ENCODE results near the gene ABCB9.
"Not testable (repeated sequence)": the region's sequence is repeated elsewhere in the genome, so short reads cannot be mapped to it uniquely, and the experiment has no call there.

Gene ABCB9

DNA sequence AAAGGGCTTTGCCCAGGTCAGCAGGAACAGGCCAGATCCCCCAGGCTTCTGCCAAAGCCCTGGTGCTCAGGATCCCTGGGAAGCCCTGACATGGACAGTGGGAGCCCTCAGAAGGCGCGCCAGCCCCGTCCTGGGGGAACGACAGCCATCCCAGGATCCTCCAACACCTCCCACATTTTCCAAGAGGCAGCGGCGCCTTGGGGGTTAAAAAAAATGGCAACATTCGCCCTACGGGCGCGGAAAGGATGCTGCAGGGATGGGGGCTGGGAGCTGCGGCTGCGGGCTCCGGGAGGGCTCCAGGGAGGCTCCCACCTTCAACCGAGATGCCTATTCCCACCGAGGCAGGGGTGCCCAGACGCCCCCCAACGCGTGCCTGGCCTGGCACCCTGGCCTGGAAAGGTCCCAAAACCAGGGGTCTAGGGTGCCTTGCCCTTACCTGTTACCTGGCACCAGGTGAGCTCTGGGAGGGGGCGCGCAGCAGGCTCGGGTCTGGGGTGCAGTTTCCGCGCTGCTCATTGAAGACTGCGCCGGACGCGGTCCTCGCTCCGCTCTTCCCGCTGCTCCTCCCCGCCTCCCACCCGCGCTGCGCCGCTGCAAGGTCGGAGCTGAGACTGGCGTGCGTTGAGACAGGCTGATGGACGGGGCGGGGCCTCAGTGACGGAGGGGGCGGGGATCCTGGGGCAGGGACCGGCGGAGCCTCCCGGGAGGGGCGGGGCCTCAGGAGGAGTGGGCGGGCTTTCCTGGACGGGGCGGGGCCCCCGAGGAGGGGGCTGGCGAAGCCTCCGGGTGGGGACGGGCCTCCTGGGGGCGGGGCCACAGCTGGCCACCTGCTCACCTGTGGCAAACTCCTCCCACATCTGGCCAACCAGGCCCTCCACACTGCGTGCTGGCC, at the start of gene ABCB9:
TSS of gene ABCB9 (minus strand) at position 613 of the 892 bp plus-strand sequence. CDS start 6,228 bp downstream, outside the sequence.
- peak; percentile 90 for DNase-seq

DNA sequence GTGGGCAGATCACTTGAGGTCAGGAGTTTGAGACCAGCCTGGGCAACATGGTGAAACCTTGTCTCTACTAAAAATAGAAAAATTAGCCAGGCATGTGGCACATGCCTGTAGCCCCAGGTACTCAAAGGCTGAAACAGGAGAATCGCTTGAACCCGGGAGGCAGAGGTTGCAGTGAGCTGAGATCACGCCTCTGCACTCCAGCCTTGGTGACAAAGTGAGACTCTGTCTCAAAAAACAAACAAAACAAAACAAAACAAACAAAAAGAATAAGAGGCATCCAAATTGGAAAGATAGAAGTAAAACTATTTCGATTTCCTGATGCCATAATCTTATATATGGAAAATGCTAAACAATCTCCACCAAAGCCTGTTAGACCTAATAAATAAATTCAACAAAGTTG, 48.2 kb upstream of the ABCB9 start:
- DNase-seq, result not testable (repeated sequence)

- DNase-seq, result no peak
Observed at GRCh38 chr12:123013185-123014095, 47.2 kb upstream of the ABCB9 start.

- DNase-seq, result no peak
Observed at GRCh38 chr12:123011701-123012100, 45.4 kb upstream of the ABCB9 start.

DNA sequence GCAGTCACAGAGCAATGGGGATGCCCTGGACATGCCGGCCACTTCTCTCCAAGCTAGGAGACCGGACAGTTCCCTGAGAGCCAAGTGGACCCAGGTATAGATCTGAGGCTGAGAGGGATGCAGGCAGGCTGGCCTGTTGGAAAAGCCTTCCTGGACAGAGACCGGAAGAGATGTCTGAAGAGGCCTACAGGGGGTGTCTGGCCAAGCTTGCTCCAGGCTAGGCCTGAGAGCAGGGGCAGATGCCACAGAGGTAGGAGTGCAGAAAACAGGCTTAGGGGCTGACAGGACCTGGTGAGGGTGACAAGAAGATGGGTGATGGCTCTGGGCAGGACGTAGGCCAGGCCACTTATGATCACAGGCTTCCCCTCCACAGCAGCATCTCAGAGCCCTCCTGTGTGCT, 44.4 kb upstream of the ABCB9 start:
- DNase-seq, result no peak

- no peak for DNase-seq
Observed at GRCh38 chr12:123010110-123010509, 43.8 kb upstream of the ABCB9 start.

DNA sequence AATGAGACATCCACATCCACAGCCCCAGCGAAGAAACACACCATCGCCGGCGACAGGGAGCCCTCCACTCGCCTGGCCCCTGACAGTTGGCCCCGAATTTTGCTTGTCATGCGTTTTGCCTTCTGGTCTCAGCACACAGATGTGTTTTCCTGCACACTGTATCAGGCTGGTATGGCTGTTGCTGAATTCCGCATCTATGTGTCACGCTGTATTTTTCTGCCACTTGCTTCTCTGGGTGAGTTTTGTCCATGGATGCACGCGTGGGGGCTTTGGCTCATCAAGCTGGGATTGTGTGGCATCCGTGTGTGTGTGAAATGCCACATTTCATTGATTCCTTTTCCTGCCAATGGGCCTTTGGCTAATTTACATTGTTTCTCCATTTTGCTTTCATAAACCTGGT, 40.7 kb upstream of the ABCB9 start:
- DNase-seq, result peak; percentile 26

DNA sequence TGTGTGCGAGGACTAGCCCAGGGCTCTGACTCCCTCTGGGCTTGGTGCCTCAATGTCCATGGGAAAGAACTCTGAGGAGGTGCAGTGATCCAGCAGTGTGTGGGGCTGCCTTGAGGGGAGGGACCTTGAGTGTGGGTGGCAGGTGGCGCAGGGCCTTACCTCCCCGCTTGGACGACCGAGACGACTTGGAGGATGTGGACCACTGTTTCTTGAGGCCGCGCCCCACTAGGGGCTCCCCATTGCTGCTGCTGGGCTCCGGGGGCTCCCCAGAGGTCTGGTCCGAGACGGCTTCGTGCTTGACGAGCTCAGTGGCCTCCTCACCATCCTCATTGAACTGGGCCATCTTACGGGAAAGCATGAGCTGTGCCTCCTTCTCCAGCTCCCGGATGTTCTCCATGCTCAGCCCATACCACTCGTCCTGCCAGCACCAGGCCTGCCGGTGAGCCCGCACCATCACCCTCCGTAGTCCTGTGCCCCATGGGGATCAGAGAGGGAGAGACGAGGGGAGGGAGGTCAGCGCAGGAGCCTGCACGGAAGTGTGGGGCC, 38.9 kb upstream of the ABCB9 start:
- peak; percentile 28 for DNase-seq

DNA sequence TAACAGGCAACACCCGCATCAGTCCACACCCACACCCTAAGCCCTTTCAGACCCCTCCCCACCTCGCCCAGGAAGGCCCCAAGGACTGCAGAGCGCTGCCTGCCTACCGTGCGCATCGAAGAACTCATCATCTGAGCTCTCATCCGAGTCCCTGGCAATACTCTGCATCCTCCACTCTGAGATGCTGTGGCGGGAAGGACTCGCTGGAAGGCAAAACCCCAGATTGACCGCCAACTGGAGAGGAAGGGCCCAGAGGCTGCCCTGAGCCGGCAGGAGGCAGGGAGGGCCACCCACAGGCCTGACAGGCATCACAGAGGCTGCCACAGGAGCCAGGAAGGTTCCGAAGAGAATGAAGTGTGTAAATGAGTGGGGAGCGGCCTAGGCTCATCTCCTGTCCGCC, 38.0 kb upstream of the ABCB9 start:
- DNase-seq, result peak; percentile 15

DNA sequence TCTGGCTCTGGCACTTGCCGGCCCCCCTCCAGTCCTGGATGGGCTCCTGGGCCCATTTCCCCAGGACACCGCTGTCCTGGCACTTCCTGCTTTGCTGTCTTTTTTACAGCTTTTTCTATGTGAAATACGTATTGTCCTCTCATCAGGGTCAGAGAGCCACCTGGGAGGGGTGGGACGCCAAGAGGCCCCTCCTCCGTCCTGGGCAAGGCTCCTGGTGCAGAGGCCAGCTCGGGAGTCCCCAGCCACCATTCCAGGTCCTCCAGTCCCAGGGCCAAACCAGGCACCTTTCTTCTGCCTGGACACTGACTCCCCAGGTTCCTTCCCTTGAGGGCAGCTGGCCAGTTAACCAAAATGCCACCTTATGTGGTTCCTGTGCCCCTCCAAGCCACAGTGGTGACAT, 37.0 kb upstream of the ABCB9 start:
- peak; percentile 20 for DNase-seq

GRCh38 chr12:123001464-123001863, 35.2 kb upstream of the ABCB9 start:
- no peak for DNase-seq

DNA sequence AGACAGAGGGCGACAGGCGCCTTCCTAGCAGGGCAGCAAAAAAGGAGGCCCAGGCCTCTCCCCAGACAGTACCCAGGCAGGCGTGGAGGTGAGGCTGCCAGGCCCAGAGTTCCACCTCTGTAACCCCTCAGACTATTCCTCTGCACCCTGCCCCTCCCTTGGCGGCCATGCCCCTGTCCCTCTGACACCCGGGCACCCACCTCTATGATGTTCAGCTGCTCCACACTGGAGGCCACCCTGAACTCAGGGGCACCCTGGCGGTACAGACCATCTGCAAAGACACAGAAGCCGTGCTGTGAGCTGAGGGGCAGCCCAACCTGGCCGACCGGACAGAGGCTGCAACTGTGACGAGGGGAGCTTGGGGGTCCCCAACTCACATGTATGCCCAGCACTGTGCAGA, 34.3 kb upstream of the ABCB9 start:
- DNase-seq, result peak; percentile 27

DNA sequence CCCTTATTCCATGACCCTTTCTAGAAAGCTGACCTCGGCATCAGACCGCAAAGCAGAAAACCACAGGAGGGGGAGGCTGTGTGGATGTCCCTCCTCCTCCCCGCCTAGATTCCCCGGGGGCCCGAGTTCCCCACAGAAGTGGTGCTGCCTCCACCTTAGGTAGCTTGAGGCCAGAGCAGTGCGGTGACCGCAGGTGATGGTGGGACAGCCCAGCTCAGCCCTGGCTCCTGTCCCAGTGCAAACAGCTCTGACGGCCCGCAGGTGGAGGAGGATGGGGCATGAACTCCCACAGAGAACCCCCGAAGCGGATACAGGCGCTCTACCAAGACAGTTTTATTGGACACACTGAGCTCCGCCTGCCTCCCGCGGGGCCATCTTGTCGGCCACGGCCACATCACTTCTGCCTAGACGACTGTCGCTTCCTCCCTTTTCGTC, 33.7 kb upstream of the ABCB9 start:
- peak; percentile 22 for DNase-seq

GRCh38 chr12:122999196-122999946, 33.1 kb upstream of the ABCB9 start:
- peak; percentile 38 for DNase-seq

GRCh38 chr12:122998316-122998715, 32.1 kb upstream of the ABCB9 start:
- DNase-seq, result no peak

GRCh38 chr12:122997343-122998250, 31.3 kb upstream of the ABCB9 start:
- no peak for DNase-seq

DNA sequence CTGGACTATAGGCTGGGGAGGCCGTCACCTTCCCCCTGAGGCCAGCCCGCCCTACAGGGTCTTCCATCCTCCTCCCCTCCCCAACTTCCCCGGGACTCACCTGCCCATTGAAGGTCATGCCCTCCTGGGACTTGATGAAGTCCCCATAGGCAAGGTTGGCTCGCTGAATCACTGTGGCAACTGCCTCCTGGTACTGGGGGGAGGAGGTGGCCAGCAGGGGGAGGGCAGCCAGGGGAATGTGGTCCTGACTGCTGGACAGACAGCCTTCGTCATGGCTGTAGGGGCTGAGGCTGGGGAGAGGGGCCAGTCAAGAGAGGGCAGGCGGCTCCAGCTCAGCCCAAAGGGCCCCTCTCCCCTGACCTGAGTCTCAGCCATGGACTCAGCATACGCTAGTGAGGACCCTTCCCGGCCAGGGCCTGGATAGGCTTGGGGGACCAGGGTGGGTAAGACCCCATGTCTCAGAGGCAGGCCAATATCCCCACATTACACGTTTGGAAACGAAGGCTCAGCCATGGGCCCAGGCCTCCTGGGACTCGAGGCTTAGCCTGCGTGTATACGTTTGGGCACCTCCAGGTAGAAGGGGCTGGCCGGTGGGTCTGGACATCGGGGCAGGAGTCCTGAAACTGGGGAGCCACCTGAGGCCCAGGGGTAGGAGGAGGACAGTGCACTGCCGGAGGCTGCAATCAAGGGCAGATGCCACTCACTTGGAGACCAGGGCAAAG, 30.5 kb upstream of the ABCB9 start:
- DNase-seq, result peak; percentile 20

DNA sequence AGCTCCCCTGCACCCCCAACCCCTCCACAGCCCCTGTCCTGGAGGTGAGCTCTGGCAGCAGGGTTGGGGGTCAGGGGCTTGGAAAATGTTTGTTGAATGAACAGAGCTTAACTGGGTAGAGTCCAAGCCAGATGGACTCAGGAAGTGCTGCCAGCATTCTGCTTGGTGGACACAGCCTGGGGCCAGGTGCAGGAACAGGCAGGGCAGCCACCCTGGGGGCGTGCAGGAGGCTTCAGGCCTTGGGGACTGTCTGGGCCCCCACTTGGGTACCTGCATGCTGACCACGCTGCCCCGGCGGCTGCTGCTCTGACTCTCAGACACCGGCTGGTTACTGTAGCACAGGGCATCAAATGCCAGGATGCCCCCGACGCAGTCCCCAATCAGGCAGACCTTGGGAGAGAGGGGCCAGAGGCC, 29.9 kb upstream of the ABCB9 start:
- DNase-seq, result no peak

DNA sequence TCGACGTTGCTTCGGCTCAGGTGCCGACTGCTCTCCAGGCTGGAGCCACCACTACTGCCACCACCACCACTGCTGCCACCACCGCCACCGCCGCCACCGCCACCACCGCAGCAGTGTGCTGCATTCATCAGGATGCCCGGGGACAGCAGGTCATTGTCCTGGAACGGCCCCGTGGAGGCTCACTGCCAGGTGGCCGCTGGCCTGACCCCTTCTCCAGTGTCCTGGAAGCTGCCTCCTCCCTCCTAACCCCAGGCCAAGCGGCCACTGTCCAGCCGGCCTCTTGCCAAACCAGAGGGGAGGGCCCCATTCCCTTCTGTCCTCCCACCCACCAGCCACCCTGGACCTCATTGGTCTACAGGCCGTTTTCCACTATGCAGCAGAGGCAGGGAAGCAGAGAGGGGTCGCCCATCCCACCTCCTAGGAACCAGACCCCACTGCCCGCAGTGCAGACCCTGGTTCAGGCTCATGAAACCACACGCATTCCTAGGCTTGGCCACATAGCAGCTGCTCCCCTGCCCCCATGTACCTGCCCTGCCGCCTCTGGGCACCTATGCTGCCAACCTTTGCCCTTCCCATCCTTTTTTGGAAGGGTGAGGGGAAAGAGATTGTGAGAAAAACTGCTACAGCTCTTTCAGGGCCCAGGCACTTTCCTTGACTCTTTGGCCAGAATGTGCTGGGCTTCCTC, 29.4 kb upstream of the ABCB9 start:
- DNase-seq, result no peak
